ENCODE data around the gene SBSN.

Gene SBSN

GRCh38 chr19:35528218-35529038, at the start of gene SBSN:
Gene SBSN (minus strand): TSS chr19:35528311. CDS start chr19:35528281, 30 bp downstream.
- DNase-seq (ENCODE audit: low read depth) = no peak

GRCh38 chr19:35571406-35571965, 43.4 kb upstream of the SBSN start:
- DNase-seq (ENCODE audit: low read depth) = no peak

- DNase-seq (ENCODE audit: low read depth) = no peak
Observed at GRCh38 chr19:35569281-35569781, 41.2 kb upstream of the SBSN start.

GRCh38 chr19:35566738-35567137, 38.6 kb upstream of the SBSN start:
- DNase-seq (ENCODE audit: low read depth) = no peak

GRCh38 chr19:35565016-35565856, 37.1 kb upstream of the SBSN start:
- no peak for DNase-seq (ENCODE audit: low read depth)

GRCh38 chr19:35563207-35563829, 35.2 kb upstream of the SBSN start, which contains the start of gene ATP4A:
Gene ATP4A (minus strand): TSS chr19:35563658. CDS start chr19:35563629, 29 bp downstream.
- DNase-seq (ENCODE audit: low read depth) = no peak

- no peak for DNase-seq (ENCODE audit: low read depth)
Observed at GRCh38 chr19:35562776-35563175, 34.7 kb upstream of the SBSN start.

GRCh38 chr19:35562336-35562735, 34.2 kb upstream of the SBSN start:
- no peak for DNase-seq (ENCODE audit: low read depth)

GRCh38 chr19:35561436-35561835, 33.3 kb upstream of the SBSN start:
- no peak for DNase-seq (ENCODE audit: low read depth)

- DNase-seq (ENCODE audit: low read depth) = no peak
Observed at GRCh38 chr19:35560677-35561076, 32.6 kb upstream of the SBSN start.

GRCh38 chr19:35560271-35560670, 32.2 kb upstream of the SBSN start:
- no peak for DNase-seq (ENCODE audit: low read depth)

- no peak for DNase-seq (ENCODE audit: low read depth)
Observed at GRCh38 chr19:35559781-35560180, 31.7 kb upstream of the SBSN start.

GRCh38 chr19:35559281-35559659, 31.2 kb upstream of the SBSN start:
- no peak for DNase-seq (ENCODE audit: low read depth)

GRCh38 chr19:35558400-35559280, 30.5 kb upstream of the SBSN start:
- DNase-seq (ENCODE audit: low read depth) = no peak

GRCh38 chr19:35557539-35558399, 29.7 kb upstream of the SBSN start:
- peak; percentile 20 for DNase-seq (ENCODE audit: low read depth)

- DNase-seq (ENCODE audit: low read depth) = no peak
Observed at GRCh38 chr19:35556846-35557538, 28.9 kb upstream of the SBSN start.

- no peak for DNase-seq (ENCODE audit: low read depth)
Observed at GRCh38 chr19:35556025-35556590, 28.0 kb upstream of the SBSN start.

GRCh38 chr19:35555301-35556005, 27.3 kb upstream of the SBSN start:
- DNase-seq (ENCODE audit: low read depth) = no peak

All from stimulated activated CD8-positive, alpha-beta memory T cell treated with anti-CD3 and anti-CD28 coated beads, Interleukin-15, amount 100 ng/mL, for 1 hour (primary cell).